Ishikawa (cell line): ENCODE data around the gene KNDC1.

ENCODE experiments used
- CEBPB ChIP-seq: IDR thresholded peaks from 2 replicates; pipeline ENCODE4 v1.6.1; 2012
- CREB1 ChIP-seq: IDR thresholded peaks from 2 replicates; pipeline ENCODE4 v1.6.1; 2012; ENCODE audit warnings: low read depth
- EGR1 ChIP-seq: IDR thresholded peaks from 2 replicates; pipeline ENCODE4 v1.6.1; 2012
- EP300 ChIP-seq: IDR thresholded peaks from 2 replicates; pipeline ENCODE4 v1.6.1; 2012; ENCODE audit warnings: borderline replicate concordance
- FOXM1 ChIP-seq: IDR thresholded peaks from 2 replicates; pipeline ENCODE4 v1.6.1; 2012; ENCODE audit warnings: low read depth, borderline replicate concordance
- MAX ChIP-seq: IDR thresholded peaks from 2 replicates; pipeline ENCODE4 v1.6.1; 2012
- NFIC ChIP-seq: IDR thresholded peaks from 2 replicates; pipeline ENCODE4 v1.6.1; 2012
- RAD21 ChIP-seq: IDR thresholded peaks from 2 replicates; pipeline ENCODE4 v1.6.1; 2012; ENCODE audit warnings: low read depth
- REST ChIP-seq: IDR thresholded peaks from 2 replicates; pipeline ENCODE4 v1.6.1; 2012; ENCODE audit warnings: low read depth, mild to moderate bottlenecking
- TAF1 ChIP-seq: IDR thresholded peaks from 2 replicates; pipeline ENCODE4 v1.6.1; 2012; ENCODE audit warnings: low read depth, mild to moderate bottlenecking
- TEAD4 ChIP-seq: IDR thresholded peaks from 2 replicates; pipeline ENCODE4 v1.6.1; 2012
- ZBTB7A ChIP-seq: IDR thresholded peaks from 2 replicates; pipeline ENCODE4 v1.6.1; 2012; ENCODE audit warnings: low read depth

GRCh38 chr10:133158756-133159610, 1.0 kb upstream of the KNDC1 start:
- TF ChIP-seq TAF1 = no peak
- TF ChIP-seq FOXM1 = no peak
- no peak for TF ChIP-seq RAD21
- no peak for TF ChIP-seq REST
- peak; percentile 1; the same call in 1 of the 2 replicates for TF ChIP-seq ZBTB7A
- no peak for TF ChIP-seq EGR1
- no peak for TF ChIP-seq CEBPB
- 0 out of 2 replicates have a peak, but pooled peaks have one; percentile 18 for TF ChIP-seq NFIC
- no peak for TF ChIP-seq EP300
- TF ChIP-seq MAX = no peak
- TF ChIP-seq TEAD4 = no peak
- TF ChIP-seq CREB1 = no peak
